A549 (cell line): ENCODE measurements around the gene MYH10.

Experiments
- GATA3 ChIP-seq: IDR thresholded peaks from 2 replicates; pipeline ENCODE4 v1.6.1; 2012; ENCODE audit warnings: borderline replicate concordance
- MAFK ChIP-seq: fragments of 450-650 bp; IDR thresholded peaks from 2 replicates; pipeline ENCODE4 v1.6.1; 2014; ENCODE audit not compliant: partially characterized antibody
- POLR2A ChIP-seq: IDR thresholded peaks from 2 replicates; pipeline ENCODE4 v1.6.1; 2012; ENCODE audit warnings: mild to moderate bottlenecking, low read length
- RCOR1 ChIP-seq: fragments of 150-350 bp; IDR thresholded peaks from 2 replicates; pipeline ENCODE4 v1.6.1; 2014; ENCODE audit warnings: antibody characterized with exemption, low read length, low read depth
- TF ChIP-seq, protein P1 (sequence below): fragments of >200 bp; sonication (Bioruptor Twin); formaldehyde crosslinking; IDR thresholded peaks from 3 replicates; pipeline ENCODE4 v1.5.1; 2016

DNA sequence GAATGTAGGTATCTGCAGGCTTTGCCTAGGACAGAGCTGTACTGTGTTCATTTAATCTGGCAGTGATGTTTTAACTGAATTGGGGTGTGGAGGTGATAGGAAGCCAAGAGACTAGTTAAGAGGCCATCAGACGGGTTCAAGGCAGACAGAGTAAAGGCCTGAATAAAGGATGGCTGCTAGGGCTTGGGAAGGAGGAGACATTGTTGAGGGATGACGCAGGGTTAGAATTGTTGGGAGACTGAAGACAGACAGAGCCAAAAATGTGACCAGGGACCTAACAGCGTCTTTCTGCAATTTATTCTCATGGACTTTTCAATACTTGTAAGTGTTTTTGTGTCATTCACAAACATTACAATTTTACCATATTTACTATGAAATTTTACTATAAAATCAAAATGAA, 48.6 kb upstream of the MYH10 start:
- TF ChIP-seq, protein P1, sequence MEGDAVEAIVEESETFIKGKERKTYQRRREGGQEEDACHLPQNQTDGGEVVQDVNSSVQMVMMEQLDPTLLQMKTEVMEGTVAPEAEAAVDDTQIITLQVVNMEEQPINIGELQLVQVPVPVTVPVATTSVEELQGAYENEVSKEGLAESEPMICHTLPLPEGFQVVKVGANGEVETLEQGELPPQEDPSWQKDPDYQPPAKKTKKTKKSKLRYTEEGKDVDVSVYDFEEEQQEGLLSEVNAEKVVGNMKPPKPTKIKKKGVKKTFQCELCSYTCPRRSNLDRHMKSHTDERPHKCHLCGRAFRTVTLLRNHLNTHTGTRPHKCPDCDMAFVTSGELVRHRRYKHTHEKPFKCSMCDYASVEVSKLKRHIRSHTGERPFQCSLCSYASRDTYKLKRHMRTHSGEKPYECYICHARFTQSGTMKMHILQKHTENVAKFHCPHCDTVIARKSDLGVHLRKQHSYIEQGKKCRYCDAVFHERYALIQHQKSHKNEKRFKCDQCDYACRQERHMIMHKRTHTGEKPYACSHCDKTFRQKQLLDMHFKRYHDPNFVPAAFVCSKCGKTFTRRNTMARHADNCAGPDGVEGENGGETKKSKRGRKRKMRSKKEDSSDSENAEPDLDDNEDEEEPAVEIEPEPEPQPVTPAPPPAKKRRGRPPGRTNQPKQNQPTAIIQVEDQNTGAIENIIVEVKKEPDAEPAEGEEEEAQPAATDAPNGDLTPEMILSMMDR: no peak
- TF ChIP-seq MAFK (no peak), RCOR1 (no peak), POLR2A (no peak), GATA3 (no peak)
